Breast epithelium (tissue), 3 donors: ENCODE results near the gene CD200. TPM values are rescaled to one million over a fixed set of nuclear protein-coding genes. Genes with fewer than 3 reads are reported as not detected.

Experiments used
- total RNA-seq, 3 donors: library from RNA; depleted of rRNA; stranded (reverse); fragments of >200 nt; gene quantifications; one replicate each; pipeline ENCODE4 v1.1.0, GENCODE V29; 2016

The CD200 gene
- total RNA-seq, 3 donors from 2014 or later = 4.8 to 20.8 (median 17.0) TPM

Other genes with a start within 250 kb of the CD200 start
- 10 to 100 TPM in 1 of 3 donors, 1 to 10 TPM in 1, under 1 TPM in 1; 0.64 to 23.6 (median 8.5) TPM for gene C3orf52, start 246.8 kb upstream of the CD200 start, total RNA-seq
- 1 to 10 TPM in 1 of 3 donors, under 1 TPM in 2; 0.16 to 1.5 (median 0.66) TPM for gene GCSAM, start 199.9 kb upstream of the CD200 start, total RNA-seq
- gene SLC9C1, start 38.9 kb upstream of the CD200 start, total RNA-seq = under 1 TPM in 2 of 3 donors, not detected in 1; 0.15 to 0.48 TPM
- 1 to 10 TPM in 1 of 3 donors, under 1 TPM in 2; 0.80 to 1.5 (median 0.98) TPM for gene BTLA, start 166.3 kb downstream of the CD200 start, total RNA-seq
- gene ATG3, start 228.8 kb downstream of the CD200 start, total RNA-seq = 10 to 100 TPM; 62.6 to 97.9 (median 68.2) TPM
- gene SLC35A5, start 228.9 kb downstream of the CD200 start, total RNA-seq = 10 to 100 TPM; 32.1 to 37.6 (median 37.0) TPM